Measurements from ENCODE around the gene COMP. TPM values are rescaled to one million over a fixed set of nuclear protein-coding genes. Genes with fewer than 3 reads are reported as not detected.

The COMP gene
- total RNA-seq, 1 experiment from 2014 or later, result not detected

- Mint-ChIP-seq H3K36me3 (ENCODE audit: insufficient read depth, unreplicated experiment) (no peaks in the 10 kb centered on the region), H3K27me3 (ENCODE audit: unreplicated experiment) (peaks cover 12% of the 10 kb centered on the region), H3K4me3 (ENCODE audit: low read depth, unreplicated experiment) (no peak overlapping the region), H3K27ac (ENCODE audit: unreplicated experiment) (no peak overlapping the region), H3K4me1 (ENCODE audit: low read depth, unreplicated experiment) (no peaks in the 10 kb centered on the region), H3K9me3 (ENCODE audit: low read depth, unreplicated experiment) (no peaks in the 10 kb centered on the region)
- intact Hi-C loops (cut with micrococcal nuclease; ENCODE audit: unreplicated experiment), result no loop called here
- CTCF ChIA-PET, result interaction anchor here (1.0 kb wide), 1 partner anchor 67 kb away, joined by 3 read pairs; no protein-coding TSS in a partner anchor
- TF ChIP-seq CTCF (IDR thresholded peaks at IDR 0.05; ENCODE audit: unreplicated experiment), result no peak
- no TSS peak for BruUV-seq (replicated peaks)
- no peak for DNase-seq
These were observed 11.0 kb downstream of the COMP start for GRCh38 chr19:18780081-18780480.

GRCh38 chr19:18778826-18779495 is 12.1 kb downstream of the COMP start:
- H3K4me1 Mint-ChIP-seq (ENCODE audit: low read depth, unreplicated experiment), result no peaks in the 10 kb centered on the region
- no peak for DNase-seq
- no peak overlapping the region for H3K27ac Mint-ChIP-seq (ENCODE audit: unreplicated experiment)
- no TSS peak for BruUV-seq (replicated peaks)
- H3K9me3 Mint-ChIP-seq (ENCODE audit: low read depth, unreplicated experiment), result no peaks in the 10 kb centered on the region
- no peak for TF ChIP-seq CTCF (IDR thresholded peaks at IDR 0.05; ENCODE audit: unreplicated experiment)
- peaks cover 2% of the 10 kb centered on the region for H3K27me3 Mint-ChIP-seq (ENCODE audit: unreplicated experiment)
- peaks cover 4% of the 10 kb centered on the region for H3K36me3 Mint-ChIP-seq (ENCODE audit: insufficient read depth, unreplicated experiment)
- CTCF ChIA-PET, result no interaction called here
- no peak overlapping the region for H3K4me3 Mint-ChIP-seq (ENCODE audit: low read depth, unreplicated experiment)
- intact Hi-C loops (cut with micrococcal nuclease; ENCODE audit: unreplicated experiment), result no loop called here

- Mint-ChIP-seq H3K27me3 (ENCODE audit: unreplicated experiment) (no peaks in the 10 kb centered on the region), H3K4me1 (ENCODE audit: low read depth, unreplicated experiment) (no peaks in the 10 kb centered on the region), H3K9me3 (ENCODE audit: low read depth, unreplicated experiment) (no peaks in the 10 kb centered on the region), H3K27ac (ENCODE audit: unreplicated experiment) (no peak overlapping the region), H3K4me3 (ENCODE audit: low read depth, unreplicated experiment) (no peak overlapping the region), H3K36me3 (ENCODE audit: insufficient read depth, unreplicated experiment) (peaks cover 5% of the 10 kb centered on the region)
- no peak for TF ChIP-seq CTCF (IDR thresholded peaks at IDR 0.05; ENCODE audit: unreplicated experiment)
- intact Hi-C loops (cut with micrococcal nuclease; ENCODE audit: unreplicated experiment), result no loop called here
- CTCF ChIA-PET, result no interaction called here
- no peak for DNase-seq
- no TSS peak for BruUV-seq (replicated peaks)
These were observed 13.1 kb downstream of the COMP start for GRCh38 chr19:18778076-18778389.

GRCh38 chr19:18777301-18778075 is 13.6 kb downstream of the COMP start:
- BruUV-seq (replicated peaks), result no TSS peak
- Mint-ChIP-seq H3K4me3 (ENCODE audit: low read depth, unreplicated experiment) (no peak overlapping the region), H3K36me3 (ENCODE audit: insufficient read depth, unreplicated experiment) (peaks cover 5% of the 10 kb centered on the region), H3K27me3 (ENCODE audit: unreplicated experiment) (no peaks in the 10 kb centered on the region), H3K4me1 (ENCODE audit: low read depth, unreplicated experiment) (no peaks in the 10 kb centered on the region), H3K27ac (ENCODE audit: unreplicated experiment) (no peak overlapping the region), H3K9me3 (ENCODE audit: low read depth, unreplicated experiment) (no peaks in the 10 kb centered on the region)
- CTCF ChIA-PET, result no interaction called here
- DNase-seq, result no peak
- intact Hi-C loops (cut with micrococcal nuclease; ENCODE audit: unreplicated experiment), result no loop called here
- no peak for TF ChIP-seq CTCF (IDR thresholded peaks at IDR 0.05; ENCODE audit: unreplicated experiment)

Data from Calu3 (cell line).